ENCODE data around the gene MBD3.

DNA sequence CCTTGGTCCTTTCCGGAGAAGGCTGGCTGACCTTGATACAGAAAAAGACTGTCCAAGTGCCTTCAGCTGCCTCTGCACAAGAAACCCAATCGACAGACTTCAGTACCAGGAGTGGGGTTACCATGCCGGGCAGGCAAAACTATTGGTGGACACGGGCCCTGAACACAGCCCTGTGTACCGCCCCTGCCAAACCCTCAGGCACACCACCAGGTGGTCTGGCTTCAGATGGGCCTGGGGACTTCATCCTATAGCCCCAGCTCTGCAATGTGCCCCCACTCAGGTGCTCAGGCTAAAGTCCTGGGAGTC is 42.2 kb upstream of the MBD3 start:
- TF ChIP-seq SIN3A (IDR thresholded peaks at IDR 0.05; ENCODE audit: borderline replicate concordance, insufficient read depth, low read length) (no peak), POLR2AphosphoS5 (IDR thresholded peaks at IDR 0.05; ENCODE audit: low read depth, low read length) (no peak), TAF1 (IDR thresholded peaks at IDR 0.05; ENCODE audit: borderline replicate concordance, insufficient read depth, low read length) (no peak)
- TF ChIP-seq, protein P1, sequence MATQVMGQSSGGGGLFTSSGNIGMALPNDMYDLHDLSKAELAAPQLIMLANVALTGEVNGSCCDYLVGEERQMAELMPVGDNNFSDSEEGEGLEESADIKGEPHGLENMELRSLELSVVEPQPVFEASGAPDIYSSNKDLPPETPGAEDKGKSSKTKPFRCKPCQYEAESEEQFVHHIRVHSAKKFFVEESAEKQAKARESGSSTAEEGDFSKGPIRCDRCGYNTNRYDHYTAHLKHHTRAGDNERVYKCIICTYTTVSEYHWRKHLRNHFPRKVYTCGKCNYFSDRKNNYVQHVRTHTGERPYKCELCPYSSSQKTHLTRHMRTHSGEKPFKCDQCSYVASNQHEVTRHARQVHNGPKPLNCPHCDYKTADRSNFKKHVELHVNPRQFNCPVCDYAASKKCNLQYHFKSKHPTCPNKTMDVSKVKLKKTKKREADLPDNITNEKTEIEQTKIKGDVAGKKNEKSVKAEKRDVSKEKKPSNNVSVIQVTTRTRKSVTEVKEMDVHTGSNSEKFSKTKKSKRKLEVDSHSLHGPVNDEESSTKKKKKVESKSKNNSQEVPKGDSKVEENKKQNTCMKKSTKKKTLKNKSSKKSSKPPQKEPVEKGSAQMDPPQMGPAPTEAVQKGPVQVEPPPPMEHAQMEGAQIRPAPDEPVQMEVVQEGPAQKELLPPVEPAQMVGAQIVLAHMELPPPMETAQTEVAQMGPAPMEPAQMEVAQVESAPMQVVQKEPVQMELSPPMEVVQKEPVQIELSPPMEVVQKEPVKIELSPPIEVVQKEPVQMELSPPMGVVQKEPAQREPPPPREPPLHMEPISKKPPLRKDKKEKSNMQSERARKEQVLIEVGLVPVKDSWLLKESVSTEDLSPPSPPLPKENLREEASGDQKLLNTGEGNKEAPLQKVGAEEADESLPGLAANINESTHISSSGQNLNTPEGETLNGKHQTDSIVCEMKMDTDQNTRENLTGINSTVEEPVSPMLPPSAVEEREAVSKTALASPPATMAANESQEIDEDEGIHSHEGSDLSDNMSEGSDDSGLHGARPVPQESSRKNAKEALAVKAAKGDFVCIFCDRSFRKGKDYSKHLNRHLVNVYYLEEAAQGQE (IDR thresholded peaks at IDR 0.05; ENCODE audit: insufficient read depth in 1 of 2, low read depth in 2 of 2, low read length in 2 of 2) = no peak

Measured in PFSK-1 (cell line).